ENCODE results near the gene AKNA.
A peak's percentile ranks its signal among the peaks of the same experiment; 100 is the strongest.

AKNA gene

DNA sequence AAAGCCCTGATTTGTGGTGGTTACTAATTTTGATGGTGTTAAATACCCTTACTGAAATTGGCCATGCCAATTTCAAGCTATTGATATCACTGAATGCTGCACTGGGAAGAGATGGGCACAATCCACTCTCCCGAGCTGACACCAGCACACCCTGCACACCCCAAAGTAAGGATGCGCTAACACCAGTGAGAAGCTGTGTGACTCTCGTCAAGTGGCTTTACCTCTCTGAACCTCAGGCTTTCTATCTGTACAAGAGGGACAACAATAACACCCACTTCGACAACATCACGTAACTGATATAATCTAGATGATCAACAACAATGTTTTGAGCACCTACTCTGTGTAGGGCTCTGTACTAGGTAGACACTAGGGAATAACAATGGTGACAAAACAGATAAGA lies 8.0 kb upstream of the AKNA start:
- DNase-seq: no peak

DNA sequence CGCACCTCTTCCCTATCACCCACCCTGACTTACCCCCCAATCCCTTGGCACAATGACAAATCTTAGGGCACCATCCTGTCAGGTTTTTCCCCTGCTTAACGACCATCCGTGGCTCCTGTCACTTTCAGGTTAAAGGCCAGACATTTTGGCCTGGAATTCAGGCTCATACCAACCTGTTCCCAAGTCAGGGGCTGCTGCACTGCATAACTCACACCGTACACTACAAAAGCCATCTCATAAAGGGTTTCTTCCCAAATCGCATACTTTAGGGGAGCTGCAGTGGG lies 7.5 kb upstream of the AKNA start:
- no peak for DNase-seq

DNA sequence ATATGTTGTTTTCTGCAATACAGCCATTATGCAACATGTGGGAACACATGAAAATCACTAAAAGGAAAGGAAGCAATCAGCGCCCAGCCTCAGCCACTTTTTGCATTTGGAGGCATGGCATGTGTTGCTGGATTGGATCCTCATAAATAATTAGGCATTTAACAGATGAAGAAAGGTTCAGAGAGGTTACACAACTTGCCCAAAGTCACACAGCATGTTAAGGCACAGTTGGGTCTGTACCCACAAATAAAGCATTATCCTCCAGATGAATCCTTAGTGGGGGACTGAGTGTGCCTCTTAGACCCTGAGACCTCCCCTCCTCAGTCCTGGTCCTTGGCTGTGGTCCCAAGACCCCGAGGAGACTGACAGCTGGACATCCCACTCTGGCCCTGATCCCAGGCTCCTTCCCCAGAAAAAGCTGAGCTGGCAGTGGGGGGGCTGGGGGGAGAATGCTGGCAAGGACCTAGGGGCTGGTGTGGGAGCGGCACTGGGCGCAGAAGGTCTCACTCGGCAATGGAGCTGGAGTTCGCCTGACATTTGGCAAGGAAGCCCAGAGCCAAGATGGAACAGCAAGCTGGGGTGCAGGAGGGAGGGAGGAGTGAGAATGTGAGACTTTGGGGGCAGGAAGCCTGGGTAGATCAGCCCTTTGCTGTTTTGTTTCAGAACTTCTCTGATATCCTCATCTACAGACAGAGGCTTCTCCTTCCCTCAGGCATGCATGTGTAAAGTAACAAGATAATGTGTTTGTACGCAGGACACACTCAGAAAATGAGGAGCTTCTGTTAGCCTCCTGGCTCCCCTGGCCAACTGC lies 6.9 kb upstream of the AKNA start:
- DNase-seq: no peak

DNA sequence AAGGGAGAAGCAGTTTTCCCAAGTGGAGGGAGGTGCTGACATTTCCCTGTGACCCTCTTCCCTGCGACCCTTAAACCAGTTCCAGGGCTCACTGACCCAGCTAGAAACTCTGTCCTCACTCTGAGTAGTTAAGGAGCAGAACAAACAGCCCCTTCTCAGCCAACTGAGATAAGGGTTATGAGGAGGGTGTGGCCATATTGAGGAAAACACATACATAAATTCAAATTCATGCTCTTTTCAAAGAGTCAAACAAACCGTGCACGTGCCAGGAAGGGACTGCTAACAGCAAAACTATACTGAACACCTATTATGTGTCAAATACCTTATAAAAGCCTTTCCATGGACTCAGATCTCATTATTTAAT lies 4.9 kb upstream of the AKNA start:
- DNase-seq: no peak

DNA sequence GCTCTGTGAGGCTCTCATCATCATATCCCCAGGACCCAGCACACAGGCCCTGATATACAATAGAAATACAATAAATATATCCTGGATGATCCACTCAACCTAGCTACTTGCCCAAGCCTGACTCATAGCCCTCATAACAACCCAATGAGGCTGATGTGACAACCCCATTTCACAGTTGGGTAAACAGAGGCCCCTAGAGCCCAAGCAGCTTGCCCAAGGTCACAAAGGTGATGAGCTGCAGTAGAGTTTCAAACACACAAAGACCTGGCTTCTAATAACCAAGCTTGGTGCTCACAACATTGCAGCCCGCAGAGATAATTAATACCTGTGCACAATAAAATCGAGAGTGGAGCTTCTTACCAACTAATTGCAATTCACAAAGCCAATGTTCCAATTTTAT lies 3.2 kb upstream of the AKNA start:
- no peak for DNase-seq

DNA sequence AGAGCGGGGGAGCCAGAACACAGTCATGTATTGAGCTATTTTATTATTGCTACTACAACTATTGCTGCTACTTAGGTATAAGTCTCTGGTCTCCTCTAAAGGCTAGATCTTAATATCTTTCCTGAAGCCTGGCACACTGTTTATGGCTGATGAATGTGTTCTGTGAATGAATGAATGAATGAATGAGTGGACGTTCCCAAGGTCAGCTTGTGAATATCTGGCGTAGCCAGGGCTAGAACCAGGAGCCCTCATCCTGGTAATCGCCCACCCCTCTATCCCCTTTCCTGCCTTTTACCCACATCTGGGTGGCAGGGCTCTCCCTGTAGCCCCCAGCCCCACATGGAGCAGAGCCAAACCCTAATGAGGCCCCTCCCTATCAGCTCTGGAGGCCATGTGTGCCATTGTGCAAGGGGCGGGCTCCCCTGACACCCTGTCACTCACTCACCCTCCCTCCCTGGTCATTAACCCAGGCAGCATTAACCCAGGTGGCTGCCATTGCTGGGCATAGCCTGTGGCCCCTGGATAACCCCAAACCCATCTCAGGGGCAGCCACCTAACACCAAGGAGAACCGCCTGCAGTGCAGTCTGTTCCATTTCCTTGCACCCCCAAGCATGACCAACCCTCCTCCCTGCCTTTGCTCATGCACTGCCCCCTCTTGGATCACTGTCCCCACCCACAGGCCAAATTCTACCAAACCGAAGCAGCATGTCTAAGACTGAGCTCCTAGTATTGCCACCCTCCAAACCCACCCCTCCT lies 2.0 kb upstream of the AKNA start:
- DNase-seq: peak; percentile 26

DNA sequence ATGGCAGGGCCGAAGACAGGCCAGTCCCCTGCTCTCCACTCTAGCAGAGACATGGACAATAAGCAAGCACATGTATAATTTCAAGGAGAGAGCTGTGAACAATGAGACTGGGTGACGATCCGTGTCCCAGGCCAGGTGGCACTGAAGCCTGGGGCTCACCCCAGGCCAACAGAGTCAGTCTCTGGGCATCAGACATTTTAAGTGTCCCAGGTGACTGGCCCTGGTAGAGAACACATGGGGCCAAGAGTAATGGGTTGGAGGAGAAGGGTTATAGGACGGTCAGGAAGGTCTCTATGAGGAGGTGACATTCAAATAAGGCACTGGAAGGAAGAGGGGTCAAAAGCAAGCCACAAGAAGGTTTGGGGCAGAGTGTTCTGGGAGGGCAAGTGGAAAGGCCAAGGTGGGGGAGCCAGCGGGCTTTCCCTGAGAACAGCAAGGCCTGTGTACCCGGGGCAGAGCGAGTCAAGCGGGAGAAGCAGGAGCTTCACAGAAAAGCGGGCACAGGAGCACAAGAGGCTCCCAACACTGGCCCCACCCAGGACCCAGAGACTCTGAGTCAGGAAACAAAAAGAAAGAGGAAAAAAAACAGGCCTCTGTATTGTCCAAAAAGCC lies 1.1 kb upstream of the AKNA start:
- no peak for DNase-seq

DNA sequence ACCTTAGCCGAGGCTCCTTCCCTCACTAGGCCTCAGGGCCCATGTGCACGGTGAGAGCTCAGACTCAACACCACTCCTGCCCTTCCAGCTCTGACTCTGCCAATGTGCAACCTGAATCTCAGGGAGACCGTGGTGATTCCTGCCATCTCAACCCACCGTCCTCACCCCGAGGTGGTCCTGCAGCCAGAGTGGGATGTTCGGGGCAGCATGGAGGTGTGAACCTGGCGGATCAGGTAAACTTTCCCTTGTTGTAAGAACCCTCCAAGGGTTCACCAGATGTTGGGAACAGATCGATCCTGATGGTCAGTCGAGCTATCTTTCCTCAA lies 538 bp upstream of the AKNA start:
- no peak for DNase-seq

DNA sequence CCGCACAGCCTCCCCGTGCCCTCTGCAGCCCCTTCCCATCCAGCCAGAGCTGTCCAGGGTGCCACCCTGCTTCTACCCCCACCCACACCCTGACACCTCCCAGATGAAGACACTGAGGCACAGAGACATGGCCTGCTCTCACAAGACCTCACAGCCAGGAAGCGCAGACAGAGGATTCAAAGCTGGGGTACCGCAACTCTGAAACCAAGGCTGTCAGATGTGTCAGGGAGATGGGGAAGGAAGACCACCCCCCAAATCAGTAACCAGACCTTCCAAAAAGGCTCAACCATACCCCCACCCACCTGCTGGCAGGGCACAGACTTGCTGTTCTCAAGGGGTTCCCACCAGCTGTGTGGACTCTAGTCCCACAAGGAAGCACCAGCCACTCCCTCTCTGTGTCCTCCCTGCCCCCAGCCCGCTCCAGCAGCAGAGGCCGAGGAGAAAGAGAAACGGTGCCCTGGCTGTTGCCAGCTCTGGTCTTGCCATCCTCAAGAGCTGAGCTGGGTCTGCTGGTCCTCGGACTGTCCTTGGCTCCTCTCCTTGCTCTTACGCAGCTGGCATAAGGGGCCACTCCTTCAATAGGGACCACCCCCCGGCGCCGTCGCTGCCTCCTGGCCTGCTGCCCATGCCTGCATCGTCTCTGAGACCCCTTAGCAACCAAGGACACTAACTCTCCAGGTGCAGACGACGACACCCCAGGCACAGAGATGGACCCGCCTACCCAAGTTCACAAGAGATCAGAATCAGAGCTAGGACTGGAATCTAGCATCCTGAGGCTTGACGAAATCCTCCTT lies 699 bp downstream of the AKNA start:
- no peak for DNase-seq

DNA sequence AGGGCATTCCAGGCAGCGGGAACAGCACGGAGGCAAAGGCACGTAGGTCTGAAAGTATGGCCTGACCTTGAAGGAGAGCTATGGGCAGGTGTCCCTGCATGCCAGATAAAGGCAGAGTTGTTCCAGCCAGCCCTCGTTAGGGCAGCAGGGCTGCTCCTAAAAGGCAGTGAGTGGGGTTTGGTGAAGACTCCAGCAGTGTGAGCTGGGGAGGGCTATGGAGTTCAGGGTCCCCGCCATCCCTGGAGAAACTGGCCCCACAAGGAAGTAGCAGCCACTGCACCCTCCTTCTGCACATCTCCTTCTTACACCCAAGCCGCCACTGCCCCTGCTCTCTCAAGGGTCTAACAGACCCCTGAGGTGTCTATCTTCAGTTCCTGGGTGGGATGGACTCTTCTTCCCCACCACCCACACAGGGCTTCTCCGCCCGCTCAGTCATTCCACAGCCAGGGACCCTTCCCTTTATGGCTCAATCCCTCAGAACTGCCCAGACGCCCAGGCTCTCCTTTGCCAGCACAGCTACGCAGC lies 1.4 kb downstream of the AKNA start:
- no peak for DNase-seq

DNA sequence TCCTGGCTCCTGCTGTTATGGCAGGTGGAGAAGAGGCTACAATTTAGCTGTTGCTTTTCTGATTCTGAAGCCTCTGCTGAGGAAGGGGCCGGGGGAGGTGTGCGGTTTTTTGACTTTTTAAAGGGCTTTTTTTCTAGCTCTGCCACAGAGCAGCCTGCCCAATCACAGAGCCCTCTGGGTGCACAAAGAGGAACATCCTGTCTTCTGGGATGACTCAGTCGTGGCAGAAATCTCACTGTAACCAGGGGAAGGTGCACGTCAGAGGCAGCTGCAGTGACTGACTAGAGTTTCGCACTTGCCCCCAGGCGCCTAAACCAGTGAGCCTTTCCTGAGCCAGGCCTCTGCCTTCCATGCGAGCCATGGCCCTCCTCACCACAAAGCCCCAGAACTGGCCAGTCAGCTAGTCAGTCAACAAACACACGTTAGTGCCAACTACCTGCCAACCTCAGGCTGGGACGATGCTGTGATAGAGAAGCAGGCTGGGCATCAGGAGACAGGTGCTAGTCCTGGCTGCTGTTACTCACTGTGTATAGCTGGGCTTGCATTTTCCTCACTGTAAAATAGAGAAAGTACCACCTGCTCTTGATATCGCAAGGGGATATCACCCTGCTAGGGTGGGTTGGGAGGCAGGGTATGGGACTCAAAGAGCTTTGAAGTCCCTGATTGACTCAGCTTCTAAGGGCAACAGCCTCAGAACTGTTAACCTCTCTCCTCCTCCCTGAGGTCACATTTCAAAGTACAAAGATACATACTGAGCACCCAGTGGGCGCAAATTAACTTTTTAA lies 2.2 kb downstream of the AKNA start:
- peak; percentile 87 for DNase-seq

DNA sequence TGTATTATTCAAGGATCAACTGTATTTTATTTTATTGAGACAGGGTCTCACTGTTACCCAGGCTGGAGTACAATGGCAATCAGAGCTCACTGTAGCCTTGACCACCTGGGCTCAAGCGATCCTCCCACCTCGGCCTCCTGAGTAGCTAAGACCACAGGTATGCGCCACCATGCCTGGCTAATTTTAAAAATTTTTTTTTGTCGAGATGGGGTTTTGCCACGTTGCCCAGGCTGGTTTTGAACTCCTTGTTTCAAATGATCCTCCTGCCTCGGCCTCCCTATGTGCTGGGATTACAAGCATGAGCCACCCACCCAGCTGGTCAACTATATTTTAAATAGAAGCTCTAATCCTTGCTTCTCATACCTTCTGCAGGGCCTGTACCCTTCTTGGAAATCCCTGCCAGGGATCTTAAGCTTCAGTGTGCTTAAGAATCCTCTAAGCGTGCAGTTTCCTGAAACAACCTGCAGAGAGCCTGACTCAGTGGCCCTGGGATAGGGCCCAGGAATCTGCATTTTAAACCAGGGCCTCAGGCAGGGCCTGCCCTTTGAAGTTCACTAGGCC lies 2.9 kb downstream of the AKNA start:
- no peak for DNase-seq

DNA sequence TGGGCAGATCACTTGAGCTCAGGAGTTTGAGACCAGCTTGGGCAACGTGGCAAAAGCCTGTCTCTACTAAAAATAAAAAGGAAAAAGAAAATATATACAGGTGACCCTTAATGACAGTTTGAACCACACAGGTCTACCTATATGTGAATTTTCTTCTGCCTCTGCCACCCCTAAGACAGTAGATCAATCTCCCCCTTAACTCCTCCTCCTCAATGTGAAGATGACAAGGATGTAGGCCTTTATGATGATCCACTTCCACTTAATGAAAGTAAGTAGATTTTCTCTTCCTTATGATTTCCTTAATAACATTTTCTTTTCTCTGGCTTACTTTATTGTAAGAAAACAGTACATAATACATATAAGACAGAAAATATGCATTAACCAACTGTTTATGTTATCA lies 3.4 kb downstream of the AKNA start:
- DNase-seq: no peak

DNA sequence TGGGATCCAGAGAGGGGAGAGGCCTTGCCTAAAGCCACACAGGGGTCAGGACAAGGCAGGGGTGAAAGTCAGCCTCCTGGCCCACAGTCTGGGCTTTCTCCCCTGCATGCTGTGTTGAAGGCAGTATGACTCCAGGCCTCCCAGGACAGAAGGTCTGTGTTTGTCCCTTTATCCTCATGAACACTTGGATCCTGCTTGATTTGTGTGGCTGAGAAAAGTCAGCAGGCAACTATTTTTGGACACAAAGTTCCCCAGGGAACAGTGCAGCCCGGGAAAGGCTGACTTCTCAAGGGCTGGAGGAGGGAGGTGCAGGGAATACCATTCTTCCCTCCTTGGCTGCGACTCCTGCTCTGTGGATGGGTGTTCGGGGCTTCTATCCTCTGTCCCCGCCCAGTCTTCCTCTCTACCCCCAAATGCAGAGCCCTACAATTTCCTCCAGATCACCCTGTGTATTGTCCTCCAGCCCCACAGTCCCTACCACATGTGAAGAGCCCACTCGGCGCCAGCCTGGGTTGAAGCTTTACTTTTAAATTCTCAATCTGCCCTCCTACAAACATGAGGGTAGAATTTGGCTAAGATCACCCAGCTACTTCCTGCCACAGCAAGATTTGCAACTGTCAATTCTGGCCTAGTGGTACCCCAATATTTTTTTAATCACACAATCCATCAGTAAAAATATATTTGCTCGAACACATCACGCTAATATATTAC lies 4.1 kb downstream of the AKNA start:
- peak; percentile 30 for DNase-seq

DNA sequence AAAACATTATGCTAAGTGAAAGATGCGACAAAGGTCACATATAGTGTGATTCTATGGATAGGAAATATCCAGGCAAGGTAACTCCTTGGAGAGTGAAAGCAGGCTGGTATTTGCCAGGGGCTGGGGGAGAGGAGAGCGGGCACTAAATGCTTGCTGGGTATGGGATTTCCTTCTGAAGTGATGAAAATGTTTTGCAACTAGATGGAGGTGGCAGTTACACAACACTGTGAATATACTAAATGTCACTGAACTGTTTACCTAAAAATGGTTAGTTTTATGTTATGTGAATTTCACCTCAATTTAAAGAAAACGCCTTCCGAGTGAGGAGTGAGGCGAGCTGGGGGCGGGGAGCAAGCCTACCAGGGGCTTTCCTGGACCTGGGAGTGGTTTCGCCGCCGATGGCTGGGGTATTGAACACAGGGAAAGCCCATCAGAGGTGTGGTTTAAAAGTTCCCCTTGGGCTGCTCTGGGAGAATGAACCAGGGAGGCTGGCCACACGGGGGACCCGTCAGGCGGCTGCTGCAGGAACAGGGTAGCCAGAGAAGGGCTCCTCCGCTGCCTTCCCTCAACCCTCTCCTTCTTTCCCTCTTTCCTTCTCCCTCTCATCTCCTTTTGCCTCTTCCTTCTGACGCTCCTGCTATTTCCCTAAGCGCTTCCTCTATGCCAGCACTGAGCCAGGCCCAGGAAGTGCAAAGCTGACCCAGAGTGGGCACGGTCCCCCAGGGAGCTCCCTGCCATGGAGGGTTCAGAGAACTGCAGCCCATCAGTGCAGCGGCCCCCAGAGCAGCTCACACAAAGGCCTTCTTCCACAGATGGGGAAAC lies 4.9 kb downstream of the AKNA start:
- peak; percentile 49 for DNase-seq

DNA sequence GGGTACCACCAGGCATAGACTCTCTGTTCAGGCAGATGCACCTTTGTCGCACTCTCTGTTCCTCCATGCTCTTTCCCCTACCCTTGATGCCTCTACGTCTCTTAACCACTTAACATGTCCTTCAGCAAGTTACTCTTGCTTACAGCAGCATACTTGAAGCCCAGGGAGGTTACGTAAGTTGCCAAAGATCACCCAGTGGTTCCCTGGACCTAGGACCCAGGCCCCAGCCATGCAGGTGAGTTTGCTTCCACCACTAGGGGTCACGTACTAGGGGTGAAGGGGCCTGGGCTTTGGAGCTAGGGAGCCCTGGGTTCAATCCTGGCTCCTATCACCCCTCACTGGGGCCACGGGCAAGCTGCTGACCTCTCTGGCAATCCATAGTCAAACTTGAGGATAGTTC lies 8.9 kb downstream of the AKNA start:
- DNase-seq: no peak

DNA sequence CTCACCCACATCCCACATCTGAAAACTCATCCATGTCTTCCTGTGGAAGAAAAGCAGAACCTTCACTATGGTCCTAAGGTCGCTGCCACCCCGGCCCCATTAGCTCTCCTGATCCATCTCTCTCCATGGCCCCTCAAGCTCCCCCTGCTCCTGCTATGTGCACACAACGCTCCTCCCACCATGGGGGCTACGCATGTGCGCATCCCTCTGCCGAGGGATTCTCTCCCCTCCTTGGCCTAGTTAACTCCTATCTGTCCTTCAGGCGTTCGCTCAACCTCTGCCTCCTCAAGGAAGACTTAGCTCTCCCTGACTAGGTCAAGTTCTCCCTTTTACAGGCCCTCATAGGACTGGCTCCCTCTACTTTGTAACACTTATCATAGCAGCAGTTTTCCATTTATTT lies 9.8 kb downstream of the AKNA start:
- no peak for DNase-seq

DNA sequence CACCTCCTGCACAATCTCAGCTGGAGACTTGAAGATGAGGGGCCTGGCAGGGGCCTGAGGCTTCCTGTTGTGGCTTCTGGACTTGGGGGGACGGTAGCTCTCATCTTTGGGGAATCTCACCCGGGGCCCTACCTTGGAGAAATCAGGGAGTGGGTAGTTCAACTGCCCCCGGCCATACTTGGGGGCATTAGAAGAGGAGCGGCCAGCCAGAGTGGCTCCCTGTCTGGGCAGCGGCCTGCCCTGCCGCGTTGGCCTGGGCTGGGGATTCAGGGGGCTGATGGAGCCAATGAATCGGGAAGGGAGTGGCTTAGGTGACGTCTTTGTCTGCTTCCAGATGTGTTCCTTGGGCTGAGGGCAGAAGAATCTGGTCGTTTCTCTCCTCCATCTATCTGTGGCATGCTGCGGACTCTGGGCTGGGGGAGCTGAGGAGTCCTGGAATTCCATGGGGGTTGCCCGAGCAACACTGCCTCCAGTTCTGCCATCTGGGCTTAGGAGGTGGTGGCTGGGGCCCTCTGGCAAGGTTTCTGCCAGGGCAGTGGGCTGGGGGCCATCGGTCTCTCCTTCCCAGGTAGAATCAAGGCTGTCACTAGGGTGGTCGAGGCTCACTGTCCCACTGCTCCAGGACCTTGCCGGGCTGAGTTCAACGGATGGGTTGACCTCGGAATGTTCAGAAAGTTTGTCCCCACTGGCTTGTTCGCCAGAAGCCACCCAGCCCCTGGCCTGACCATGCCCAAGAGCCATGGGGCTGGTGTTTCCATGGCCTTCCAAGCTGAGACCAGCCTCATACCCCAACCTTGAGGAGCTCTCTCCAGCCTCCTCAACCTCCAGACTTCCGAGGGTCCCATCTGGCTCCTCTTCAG lies 11.0 kb downstream of the AKNA start:
- no peak for DNase-seq

DNA sequence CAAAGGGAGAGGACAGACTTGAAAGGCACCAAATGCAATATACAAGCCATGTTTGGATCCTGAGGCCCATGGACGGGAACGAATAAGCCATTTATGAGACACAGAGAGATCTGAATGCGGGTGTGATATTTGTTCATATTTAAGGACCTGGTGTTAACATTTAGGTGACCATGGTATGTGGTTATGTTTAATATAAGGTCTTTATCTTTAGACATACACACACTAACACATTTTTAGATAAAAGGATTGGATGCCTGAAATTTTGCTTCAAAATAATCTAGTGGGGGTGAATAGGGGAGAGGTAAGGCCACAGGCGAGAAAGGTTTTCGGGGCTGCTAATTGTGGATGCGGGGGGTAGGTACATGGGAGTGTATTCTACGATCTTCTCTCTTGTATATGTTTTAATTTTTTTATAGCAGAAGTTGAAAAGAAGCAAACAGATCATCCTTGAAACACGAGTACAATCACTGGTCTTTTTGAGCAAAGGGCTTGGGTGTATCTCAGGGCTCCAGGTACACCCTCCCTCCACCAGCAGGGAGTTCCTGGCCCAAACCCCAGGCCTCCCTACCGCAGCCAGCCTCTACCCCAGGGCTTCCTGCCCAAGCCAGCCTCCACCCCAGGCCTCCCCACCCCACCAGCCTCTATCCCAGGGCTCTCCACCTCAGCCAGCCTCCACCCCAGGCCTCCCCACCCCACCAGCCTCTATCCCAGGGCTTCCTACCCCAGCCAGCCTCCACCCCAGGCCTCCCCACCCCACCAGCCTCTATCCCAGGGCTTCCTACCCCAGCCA lies 12.2 kb downstream of the AKNA start:
- no peak for DNase-seq
